HG03064 (cell line): ENCODE data around the gene B3GNT8.
"Not testable (repeated sequence)": the region's sequence is repeated elsewhere in the genome, so short reads cannot be mapped to it uniquely, and the experiment has no call there.

ENCODE experiments used
- ATAC-seq: cut with Tn5 transposase; IDR thresholded peaks from one replicate; pipeline ENCODE4 v1.9.1; 2021; ENCODE audit warnings: low read depth; ENCODE audit not compliant: unreplicated experiment

B3GNT8 gene

GRCh38 chr19:41398050-41398418, 29.1 kb downstream of the B3GNT8 start:
- no peak for ATAC-seq

- ATAC-seq = peak; percentile 69
These were observed 29.8 kb downstream of the B3GNT8 start, which contains the start of the genes BCKDHA and EXOSC5 for GRCh38 chr19:41397086-41398049. TSS of gene BCKDHA (plus strand) at chr19:41397818. CDS start at chr19:41397828, 10 bp downstream. TSS of gene EXOSC5 (minus strand) at chr19:41397359. CDS start at chr19:41397328, 31 bp downstream.

- ATAC-seq = no peak
These were observed 31.8 kb downstream of the B3GNT8 start for GRCh38 chr19:41395355-41395754.

- no peak for ATAC-seq
These were observed 34.4 kb downstream of the B3GNT8 start for GRCh38 chr19:41392775-41393174.

- ATAC-seq = no peak
These were observed 35.6 kb downstream of the B3GNT8 start for GRCh38 chr19:41391618-41392017.

- no peak for ATAC-seq
These were observed 40.7 kb downstream of the B3GNT8 start for GRCh38 chr19:41386442-41386841.

GRCh38 chr19:41384351-41384750, 42.8 kb downstream of the B3GNT8 start:
- ATAC-seq = no peak

GRCh38 chr19:41381536-41381935, 45.6 kb downstream of the B3GNT8 start:
- not testable (repeated sequence) for ATAC-seq

GRCh38 chr19:41377977-41378709, 49.0 kb downstream of the B3GNT8 start:
- no peak for ATAC-seq

- no peak for ATAC-seq
These were observed 50.2 kb downstream of the B3GNT8 start for GRCh38 chr19:41376998-41377365.

GRCh38 chr19:41376241-41376997, 50.8 kb downstream of the B3GNT8 start, which contains the start of gene TMEM91:
TSS of gene TMEM91 (plus strand) at chr19:41376533. CDS start at chr19:41378310, 1,777 bp downstream.
- no peak for ATAC-seq
